ENCODE results near the gene CACNA1I. TPM values are rescaled to one million over a fixed set of nuclear protein-coding genes. Genes with fewer than 3 reads are reported as not detected.

The CACNA1I gene
- total RNA-seq, 4 donors from 2014 or later: under 0.01 to 0.39 (median 0.33) TPM; not detected in 1

- 60% methylated on average over 10 of the region's 10 CpGs for WGBS
- H3K4me3 ChIP-seq: no peak overlapping the region
- intact Hi-C loops (cut with DNase I): no loop called here
- no peak for DNase-seq (ENCODE audit: extremely low spot score)
- peaks cover 0 to 31% (median 23%) of the 10 kb centered on the region in 4 donors for H3K9me3 ChIP-seq
- no peaks in the 10 kb centered on the region for H3K4me1 ChIP-seq
- no peaks in the 10 kb centered on the region for H3K36me3 ChIP-seq
- TF ChIP-seq POLR2A (IDR thresholded peaks at IDR 0.05; ENCODE audit: low read depth): no peak
- H3K27me3 ChIP-seq: peaks cover 0 to 57% (median 0%) of the 10 kb centered on the region in 4 donors
- H3K27ac ChIP-seq (replicated peaks in 1 of 4): no peak overlapping the region
Measured at GRCh38 chr22:39675947-39676346, 105.4 kb downstream of the CACNA1I start.

GRCh38 chr22:39677967-39678366 lies 107.4 kb downstream of the CACNA1I start:
- H3K9me3 ChIP-seq: peaks cover 0 to 10% (median 3%) of the 10 kb centered on the region in 4 donors
- H3K4me1 ChIP-seq: no peaks in the 10 kb centered on the region
- H3K27me3 ChIP-seq: peaks cover 0 to 70% (median 0%) of the 10 kb centered on the region in 4 donors
- WGBS: 92% methylated on average over 12 of the region's 12 CpGs
- no peak for DNase-seq (ENCODE audit: extremely low spot score)
- no peak overlapping the region for H3K4me3 ChIP-seq
- intact Hi-C loops (cut with DNase I): no loop called here
- no peak overlapping the region for H3K27ac ChIP-seq (replicated peaks in 1 of 4)
- TF ChIP-seq EP300 (IDR thresholded peaks at IDR 0.05) (no peak), CTCF (IDR thresholded peaks at IDR 0.05) (no peak), POLR2A (IDR thresholded peaks at IDR 0.05; ENCODE audit: low read depth) (no peak), POLR2AphosphoS5 (IDR thresholded peaks at IDR 0.05) (no peak)
- no peaks in the 10 kb centered on the region for H3K36me3 ChIP-seq

- 91% methylated on average over 25 of the region's 47 CpGs for WGBS
- Histone ChIP-seq H3K4me3 (no peak overlapping the region), H3K27ac (replicated peaks in 1 of 4) (no peak overlapping the region), H3K4me1 (no peaks in the 10 kb centered on the region), H3K27me3 (peaks cover 0 to 70% (median 0%) of the 10 kb centered on the region in 4 donors), H3K36me3 (no peaks in the 10 kb centered on the region), H3K9me3 (peaks cover 0 to under 1% (median 0%) of the 10 kb centered on the region in 4 donors)
- intact Hi-C loops (cut with DNase I): no loop called here
- DNase-seq (ENCODE audit: extremely low spot score): no peak
- no peak for TF ChIP-seq EP300 (IDR thresholded peaks at IDR 0.05)
- no peak for TF ChIP-seq POLR2AphosphoS5 (IDR thresholded peaks at IDR 0.05)
- TF ChIP-seq CTCF (IDR thresholded peaks at IDR 0.05): no peak
- TF ChIP-seq POLR2A (IDR thresholded peaks at IDR 0.05; ENCODE audit: low read depth): no peak
Measured at GRCh38 chr22:39678862-39679490, 108.4 kb downstream of the CACNA1I start.

- no peaks in the 10 kb centered on the region for H3K4me1 ChIP-seq
- no peak overlapping the region for H3K27ac ChIP-seq (replicated peaks in 1 of 4)
- H3K4me3 ChIP-seq: no peak overlapping the region
- peaks cover 0 to 70% (median 1%) of the 10 kb centered on the region in 4 donors for H3K27me3 ChIP-seq
- no peak for TF ChIP-seq POLR2AphosphoS5 (IDR thresholded peaks at IDR 0.05)
- TF ChIP-seq POLR2A (IDR thresholded peaks at IDR 0.05; ENCODE audit: low read depth): no peak
- TF ChIP-seq EP300 (IDR thresholded peaks at IDR 0.05): no peak
- TF ChIP-seq CTCF (IDR thresholded peaks at IDR 0.05): no peak
- DNase-seq (ENCODE audit: extremely low spot score): no peak
- no peaks in the 10 kb centered on the region for H3K9me3 ChIP-seq
- 83% methylated on average over 11 of the region's 17 CpGs for WGBS
- no peaks in the 10 kb centered on the region for H3K36me3 ChIP-seq
- intact Hi-C loops (cut with DNase I): no loop called here
Measured at GRCh38 chr22:39679652-39680051, 109.1 kb downstream of the CACNA1I start.

GRCh38 chr22:39680486-39680885 lies 109.9 kb downstream of the CACNA1I start:
- WGBS: 100% methylated on average over 1 of the region's 9 CpGs
- intact Hi-C loops (cut with DNase I): no loop called here

More at GRCh38 chr22:39680486-39680885, 109.9 kb downstream of the CACNA1I start:
- no peak for TF ChIP-seq EP300 (IDR thresholded peaks at IDR 0.05)
- TF ChIP-seq POLR2AphosphoS5 (IDR thresholded peaks at IDR 0.05): no peak
- TF ChIP-seq POLR2A (IDR thresholded peaks at IDR 0.05; ENCODE audit: low read depth): no peak
- no peak for TF ChIP-seq CTCF (IDR thresholded peaks at IDR 0.05)
- Histone ChIP-seq H3K27me3 (peaks cover 0 to 70% (median 9%) of the 10 kb centered on the region in 4 donors), H3K9me3 (no peaks in the 10 kb centered on the region), H3K27ac (replicated peaks in 1 of 4) (no peak overlapping the region), H3K36me3 (no peaks in the 10 kb centered on the region), H3K4me1 (peaks cover 0 to 5% (median 3%) of the 10 kb centered on the region in 4 donors), H3K4me3 (no peak overlapping the region)
- DNase-seq (ENCODE audit: extremely low spot score): no peak

Data from esophagus muscularis mucosa (tissue), 4 donors.